Measurements from ENCODE around the gene DCAF17.

Gene DCAF17

DNA sequence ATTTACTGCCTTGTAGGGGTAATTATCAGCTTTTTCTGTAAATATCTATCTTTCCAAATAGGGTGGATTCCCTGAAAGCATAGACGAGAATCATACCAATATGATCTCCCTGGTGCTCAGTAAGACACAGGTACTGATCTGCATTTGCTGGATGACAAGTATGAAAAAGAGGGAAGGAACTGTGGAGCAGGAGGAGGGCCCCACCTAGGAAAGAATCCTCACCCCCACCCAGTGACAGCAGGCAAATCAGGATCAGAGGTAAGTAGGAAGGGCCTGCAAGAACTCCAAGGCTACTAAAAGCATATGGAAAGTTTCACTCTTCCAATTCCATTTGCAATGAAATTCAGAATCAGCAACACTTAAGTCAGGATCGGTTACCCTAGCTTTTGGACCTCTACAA, 42.5 kb upstream of the DCAF17 start:
- TF ChIP-seq, protein P1, sequence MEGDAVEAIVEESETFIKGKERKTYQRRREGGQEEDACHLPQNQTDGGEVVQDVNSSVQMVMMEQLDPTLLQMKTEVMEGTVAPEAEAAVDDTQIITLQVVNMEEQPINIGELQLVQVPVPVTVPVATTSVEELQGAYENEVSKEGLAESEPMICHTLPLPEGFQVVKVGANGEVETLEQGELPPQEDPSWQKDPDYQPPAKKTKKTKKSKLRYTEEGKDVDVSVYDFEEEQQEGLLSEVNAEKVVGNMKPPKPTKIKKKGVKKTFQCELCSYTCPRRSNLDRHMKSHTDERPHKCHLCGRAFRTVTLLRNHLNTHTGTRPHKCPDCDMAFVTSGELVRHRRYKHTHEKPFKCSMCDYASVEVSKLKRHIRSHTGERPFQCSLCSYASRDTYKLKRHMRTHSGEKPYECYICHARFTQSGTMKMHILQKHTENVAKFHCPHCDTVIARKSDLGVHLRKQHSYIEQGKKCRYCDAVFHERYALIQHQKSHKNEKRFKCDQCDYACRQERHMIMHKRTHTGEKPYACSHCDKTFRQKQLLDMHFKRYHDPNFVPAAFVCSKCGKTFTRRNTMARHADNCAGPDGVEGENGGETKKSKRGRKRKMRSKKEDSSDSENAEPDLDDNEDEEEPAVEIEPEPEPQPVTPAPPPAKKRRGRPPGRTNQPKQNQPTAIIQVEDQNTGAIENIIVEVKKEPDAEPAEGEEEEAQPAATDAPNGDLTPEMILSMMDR (IDR thresholded peaks at IDR 0.05; ENCODE audit: control insufficient read depth, insufficient read depth, low read depth, low read length, missing control alignments): no peak
- H3K4me3 ChIP-seq (ENCODE audit: control insufficient read depth, low read depth, low read length): no peak overlapping the region
- DNase-seq (ENCODE audit: low read depth): no peak

DNA sequence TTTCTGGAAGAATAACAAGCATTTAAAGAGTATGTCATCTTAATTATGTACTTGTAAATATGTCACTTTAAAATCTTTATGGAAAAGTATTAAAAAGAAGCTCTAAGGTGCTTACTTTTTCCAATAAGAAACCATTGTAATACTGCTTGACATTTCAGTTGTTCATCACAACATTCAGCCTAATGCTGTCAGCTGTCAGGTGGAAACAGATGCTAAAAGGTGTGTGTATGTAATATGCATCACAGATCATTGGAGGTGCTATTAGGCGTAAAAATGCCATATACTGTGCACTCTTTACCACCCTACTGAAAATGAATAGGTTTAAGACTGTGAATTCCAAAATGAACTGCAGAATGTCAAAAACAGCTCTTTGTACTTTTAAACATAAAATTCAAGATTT, 40.5 kb upstream of the DCAF17 start:
- DNase-seq (ENCODE audit: low read depth): no peak
- TF ChIP-seq, protein P1 (IDR thresholded peaks at IDR 0.05; ENCODE audit: control insufficient read depth, insufficient read depth, low read depth, low read length, missing control alignments): no peak
- no peak overlapping the region for H3K4me3 ChIP-seq (ENCODE audit: control insufficient read depth, low read depth, low read length)

- H3K4me3 ChIP-seq (ENCODE audit: control insufficient read depth, low read depth, low read length): no peak overlapping the region
- TF ChIP-seq, protein P1 (IDR thresholded peaks at IDR 0.05; ENCODE audit: control insufficient read depth, insufficient read depth, low read depth, low read length, missing control alignments): no peak
- no peak for DNase-seq (ENCODE audit: low read depth)
These were observed 39.8 kb upstream of the DCAF17 start for GRCh38 chr2:171394164-171394740.

- no peak for DNase-seq (ENCODE audit: low read depth)
- TF ChIP-seq, protein P1 (IDR thresholded peaks at IDR 0.05; ENCODE audit: control insufficient read depth, insufficient read depth, low read depth, low read length, missing control alignments): no peak
- H3K4me3 ChIP-seq (ENCODE audit: control insufficient read depth, low read depth, low read length): no peak overlapping the region
These were observed 34.7 kb upstream of the DCAF17 start for GRCh38 chr2:171399292-171399691.

- DNase-seq (ENCODE audit: low read depth): no peak
- TF ChIP-seq, protein P1 (IDR thresholded peaks at IDR 0.05; ENCODE audit: control insufficient read depth, insufficient read depth, low read depth, low read length, missing control alignments): no peak
- no peak overlapping the region for H3K4me3 ChIP-seq (ENCODE audit: control insufficient read depth, low read depth, low read length)
These were observed 33.6 kb upstream of the DCAF17 start for GRCh38 chr2:171400395-171400794.

GRCh38 chr2:171401947-171402346, 32.1 kb upstream of the DCAF17 start:
- no peak overlapping the region for H3K4me3 ChIP-seq (ENCODE audit: control insufficient read depth, low read depth, low read length)
- TF ChIP-seq, protein P1 (IDR thresholded peaks at IDR 0.05; ENCODE audit: control insufficient read depth, insufficient read depth, low read depth, low read length, missing control alignments): no peak
- no peak for DNase-seq (ENCODE audit: low read depth)
